Measurements from ENCODE around the gene NPPA.

DNA sequence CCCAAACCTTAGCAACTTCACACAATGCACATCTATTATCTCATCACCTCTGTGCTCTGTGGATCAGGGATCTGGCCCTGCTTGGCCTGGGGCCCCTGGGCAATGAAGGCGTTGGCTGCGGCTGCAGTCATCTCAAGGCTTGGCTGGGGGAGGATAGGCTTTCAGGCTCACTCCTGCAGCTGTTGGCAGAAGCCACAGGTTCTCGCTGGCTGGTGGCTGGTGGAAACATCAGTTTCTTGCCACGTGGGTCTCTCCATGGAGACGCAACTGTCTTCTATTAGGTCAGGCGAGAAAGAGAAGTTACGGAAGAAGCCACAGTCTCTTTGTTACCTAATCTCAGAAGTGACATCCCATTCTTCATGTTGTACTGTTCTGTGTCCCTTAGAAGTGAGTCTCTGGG lies 3.6 kb upstream of the NPPA start:
- TF ChIP-seq, protein P1, sequence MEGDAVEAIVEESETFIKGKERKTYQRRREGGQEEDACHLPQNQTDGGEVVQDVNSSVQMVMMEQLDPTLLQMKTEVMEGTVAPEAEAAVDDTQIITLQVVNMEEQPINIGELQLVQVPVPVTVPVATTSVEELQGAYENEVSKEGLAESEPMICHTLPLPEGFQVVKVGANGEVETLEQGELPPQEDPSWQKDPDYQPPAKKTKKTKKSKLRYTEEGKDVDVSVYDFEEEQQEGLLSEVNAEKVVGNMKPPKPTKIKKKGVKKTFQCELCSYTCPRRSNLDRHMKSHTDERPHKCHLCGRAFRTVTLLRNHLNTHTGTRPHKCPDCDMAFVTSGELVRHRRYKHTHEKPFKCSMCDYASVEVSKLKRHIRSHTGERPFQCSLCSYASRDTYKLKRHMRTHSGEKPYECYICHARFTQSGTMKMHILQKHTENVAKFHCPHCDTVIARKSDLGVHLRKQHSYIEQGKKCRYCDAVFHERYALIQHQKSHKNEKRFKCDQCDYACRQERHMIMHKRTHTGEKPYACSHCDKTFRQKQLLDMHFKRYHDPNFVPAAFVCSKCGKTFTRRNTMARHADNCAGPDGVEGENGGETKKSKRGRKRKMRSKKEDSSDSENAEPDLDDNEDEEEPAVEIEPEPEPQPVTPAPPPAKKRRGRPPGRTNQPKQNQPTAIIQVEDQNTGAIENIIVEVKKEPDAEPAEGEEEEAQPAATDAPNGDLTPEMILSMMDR (IDR thresholded peaks at IDR 0.05) = no peak
- no peak for TF ChIP-seq POLR2A (IDR thresholded peaks at IDR 0.05)
